GM19467 (cell line): ENCODE results near the gene KRTAP20-3.

Source experiments
- ATAC-seq: cut with Tn5 transposase; IDR thresholded peaks from one replicate; pipeline ENCODE4 v1.9.1; 2021; ENCODE audit warnings: mild to moderate bottlenecking, moderate library complexity; ENCODE audit not compliant: unreplicated experiment

Gene KRTAP20-3

DNA sequence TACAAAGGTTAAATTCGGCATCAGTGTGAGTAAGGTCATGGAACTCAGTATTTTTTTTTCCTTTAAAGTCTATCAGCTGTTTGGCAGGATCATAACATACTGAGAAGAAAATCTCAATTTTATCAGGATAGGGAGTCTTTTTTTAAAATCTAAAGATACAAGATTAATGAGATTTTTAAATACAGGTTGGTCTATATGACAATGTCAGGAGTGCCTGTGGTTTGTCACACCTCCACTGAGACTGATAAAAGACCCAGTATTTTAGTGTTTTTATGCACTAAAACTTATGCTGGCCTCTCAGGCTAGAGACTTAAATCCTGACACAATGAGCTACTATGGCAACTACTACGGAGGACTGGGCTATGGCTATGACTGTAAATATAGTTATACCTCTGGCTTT is at the start of gene KRTAP20-3:
KRTAP20-3 (plus strand) TSS at position 301 of the 400 bp plus-strand sequence.
- no peak for ATAC-seq

DNA sequence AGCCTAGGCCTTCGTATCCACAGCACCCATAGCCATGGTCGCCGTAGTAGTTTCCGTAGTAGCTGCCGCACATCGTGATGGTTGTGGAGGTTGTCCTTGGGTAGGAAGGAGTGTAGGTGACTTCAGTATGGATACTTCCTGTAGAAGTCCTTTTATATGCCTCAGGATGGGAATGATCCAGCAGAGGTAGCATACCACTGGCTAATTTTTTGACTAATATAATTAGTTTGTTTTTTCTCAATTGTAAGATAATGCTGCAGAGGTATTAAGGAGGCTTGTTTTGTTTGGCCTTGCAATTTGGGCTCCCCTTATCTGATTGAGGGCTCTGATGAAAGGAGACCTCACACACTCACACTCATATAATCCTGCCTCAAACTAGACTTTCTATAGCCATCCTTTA is 43.9 kb upstream of the KRTAP20-3 start, which contains the start of gene KRTAP6-2:
KRTAP6-2 (minus strand) TSS at position 101 of the 400 bp plus-strand sequence; CDS start at position 73, 28 bp downstream.
- ATAC-seq = no peak

DNA sequence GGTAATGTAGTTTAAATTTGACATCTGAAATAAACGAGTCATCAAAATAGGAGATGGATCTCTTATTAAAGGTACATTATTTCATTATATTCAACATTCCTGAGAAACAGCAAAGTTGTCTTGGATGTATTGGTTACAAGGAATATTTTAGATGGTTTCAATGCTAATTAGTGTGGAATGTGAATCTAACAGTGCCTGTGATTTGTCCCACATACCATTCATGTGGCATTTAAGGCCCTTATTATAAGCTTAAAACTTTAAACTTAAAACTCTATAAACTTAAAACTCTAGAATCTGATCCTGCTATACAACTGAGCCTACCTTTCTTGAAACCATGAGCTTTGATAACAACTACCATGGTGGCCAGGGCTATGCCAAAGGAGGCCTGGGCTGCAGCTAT is 41.9 kb upstream of the KRTAP20-3 start, which contains the start of gene KRTAP22-1:
KRTAP22-1 (plus strand) TSS at position 301 of the 400 bp plus-strand sequence.
- ATAC-seq = no peak

DNA sequence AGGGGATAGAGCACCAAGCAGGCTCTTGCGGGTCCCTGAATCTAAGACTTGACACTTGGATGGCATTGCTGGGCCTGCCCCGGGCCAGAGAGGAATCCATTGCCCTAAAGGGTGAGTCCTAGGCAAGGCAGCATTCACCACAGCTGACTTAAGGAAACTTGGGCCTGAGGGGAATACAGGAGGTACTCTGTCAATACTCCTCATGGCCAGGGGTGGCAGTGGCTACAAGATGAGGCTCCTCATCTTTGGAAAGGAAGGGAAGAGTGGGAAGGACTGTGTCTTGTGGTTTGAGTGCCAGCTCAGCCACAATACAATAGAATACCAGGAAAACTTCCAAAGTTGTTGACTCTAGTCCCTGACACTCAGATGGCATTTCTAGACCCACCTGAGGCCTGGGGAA is 36.7 kb upstream of the KRTAP20-3 start:
- ATAC-seq = no peak

GRCh38 chr21:30612132-30612531 is 30.5 kb upstream of the KRTAP20-3 start:
- ATAC-seq = no peak

GRCh38 chr21:30613836-30614235 is 28.8 kb upstream of the KRTAP20-3 start, which contains the start of gene KRTAP6-1:
Gene KRTAP6-1, minus strand, starts transcription at chr21:30613930. Its CDS starts 26 bp downstream, at chr21:30613904.
- ATAC-seq = no peak

DNA sequence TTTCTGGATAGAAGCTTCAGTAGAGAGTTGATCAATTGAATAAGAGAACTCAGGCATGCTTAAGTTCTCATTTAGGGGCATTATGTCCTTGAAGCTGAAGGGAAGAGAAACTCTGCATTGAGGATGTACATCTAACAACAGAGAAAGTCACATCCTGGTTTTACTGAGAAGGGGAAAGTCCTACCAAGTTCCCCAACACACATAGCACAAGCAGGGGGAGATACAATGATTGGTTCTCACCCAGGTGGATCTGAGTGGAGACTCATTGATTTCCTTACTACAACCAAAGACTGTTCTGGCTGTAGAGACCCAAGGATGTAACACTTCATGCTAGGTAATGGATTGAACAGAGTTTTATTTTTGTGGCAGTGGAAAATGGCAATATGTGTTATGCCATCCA is 27.5 kb upstream of the KRTAP20-3 start:
- no peak for ATAC-seq

DNA sequence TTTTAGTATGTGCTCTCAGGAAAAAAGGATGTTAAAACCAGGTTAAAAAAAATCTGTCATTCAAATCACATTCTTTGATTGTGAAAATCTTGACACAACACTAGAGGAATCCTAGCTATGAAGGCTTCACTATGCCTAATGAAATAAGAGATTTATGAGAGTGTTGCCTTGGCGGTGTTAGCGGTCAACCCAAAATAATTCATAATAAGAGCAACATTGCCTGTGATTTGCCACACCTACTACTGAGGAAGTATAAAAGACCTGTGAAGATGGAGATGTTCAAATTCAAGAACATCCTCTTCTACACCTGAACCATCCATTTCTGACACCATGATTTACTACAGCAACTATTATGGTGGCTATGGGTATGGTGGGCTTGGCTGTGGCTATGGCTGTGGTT is 26.5 kb upstream of the KRTAP20-3 start, which contains the start of gene KRTAP20-1:
KRTAP20-1 (plus strand) TSS at position 301 of the 400 bp plus-strand sequence; CDS start at position 331, 30 bp downstream.
- no peak for ATAC-seq

DNA sequence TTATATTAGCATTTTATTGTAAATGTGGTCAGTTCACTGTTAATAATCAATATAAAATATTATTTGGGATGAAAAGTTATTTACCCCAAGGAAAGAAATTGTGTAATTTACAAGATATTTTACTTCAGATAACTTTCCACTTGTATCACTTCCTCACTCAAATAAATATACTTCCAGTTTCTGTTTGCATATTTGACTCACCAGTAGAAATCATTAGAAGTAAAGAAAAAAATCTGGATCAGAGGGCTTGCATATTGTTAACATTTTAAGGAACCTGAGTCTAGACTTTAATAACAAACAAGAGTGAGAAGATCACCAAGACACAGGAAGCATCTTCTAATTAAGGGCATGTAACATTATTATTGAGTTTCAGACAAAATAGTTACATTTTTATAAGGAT is 22.6 kb upstream of the KRTAP20-3 start:
- ATAC-seq = no peak

GRCh38 chr21:30620522-30620921 is 22.1 kb upstream of the KRTAP20-3 start, which contains the start of gene KRTAP20-4:
Gene KRTAP20-4, plus strand, starts transcription at chr21:30620627.
- ATAC-seq = no peak

- no peak for ATAC-seq
These were observed 19.3 kb upstream of the KRTAP20-3 start for GRCh38 chr21:30623362-30623761.

- ATAC-seq = no peak
These were observed 17.1 kb upstream of the KRTAP20-3 start for GRCh38 chr21:30625449-30626165.

- ATAC-seq = no peak
These were observed 14.6 kb upstream of the KRTAP20-3 start for GRCh38 chr21:30628109-30628508.

- ATAC-seq = no peak
These were observed 13.5 kb upstream of the KRTAP20-3 start for GRCh38 chr21:30629200-30629599.

DNA sequence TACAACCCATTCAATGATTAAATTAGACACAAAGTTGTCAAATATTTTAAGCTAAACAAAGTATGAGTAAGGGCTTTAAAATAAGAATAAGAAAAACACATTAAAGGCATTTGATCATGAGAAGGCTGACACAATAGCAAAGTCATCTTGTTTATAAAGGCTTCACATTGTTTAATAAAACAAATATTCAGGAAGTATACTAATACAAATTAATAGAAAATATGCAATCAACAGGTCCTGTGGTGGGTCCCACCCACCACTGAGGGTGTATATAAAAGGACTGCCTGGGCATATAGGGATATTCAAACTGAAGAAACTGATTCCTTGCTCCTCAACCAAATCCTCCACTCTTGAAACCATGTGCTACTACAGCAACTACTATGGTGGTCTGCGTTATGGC is 7.8 kb upstream of the KRTAP20-3 start, which contains the start of gene KRTAP20-2:
KRTAP20-2 (plus strand) TSS at position 301 of the 400 bp plus-strand sequence; CDS start at position 359, 58 bp downstream.
- ATAC-seq = no peak

GRCh38 chr21:30638686-30639085 is 4.0 kb upstream of the KRTAP20-3 start:
- ATAC-seq = no peak

GRCh38 chr21:30646904-30647414 is 4.3 kb downstream of the KRTAP20-3 start:
- ATAC-seq = no peak

DNA sequence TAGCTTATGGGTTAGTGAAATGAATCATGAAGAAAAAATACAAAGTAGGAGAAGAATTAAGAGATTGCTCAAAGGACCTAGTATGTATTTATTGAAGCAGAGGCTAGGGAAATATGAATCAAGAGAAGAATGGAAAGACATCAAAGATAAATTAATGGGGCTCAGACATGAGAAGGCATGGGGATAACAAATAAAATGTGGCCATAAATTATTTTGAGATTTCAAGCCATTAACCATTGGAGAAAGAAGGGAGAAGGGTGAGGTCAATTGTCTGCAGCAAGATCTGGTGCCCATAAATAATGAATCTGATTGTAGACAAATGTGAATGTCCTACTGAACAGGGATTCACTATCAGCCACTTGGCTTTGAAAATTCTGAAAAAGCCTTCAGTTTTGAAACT is 10.2 kb downstream of the KRTAP20-3 start:
- ATAC-seq = no peak

DNA sequence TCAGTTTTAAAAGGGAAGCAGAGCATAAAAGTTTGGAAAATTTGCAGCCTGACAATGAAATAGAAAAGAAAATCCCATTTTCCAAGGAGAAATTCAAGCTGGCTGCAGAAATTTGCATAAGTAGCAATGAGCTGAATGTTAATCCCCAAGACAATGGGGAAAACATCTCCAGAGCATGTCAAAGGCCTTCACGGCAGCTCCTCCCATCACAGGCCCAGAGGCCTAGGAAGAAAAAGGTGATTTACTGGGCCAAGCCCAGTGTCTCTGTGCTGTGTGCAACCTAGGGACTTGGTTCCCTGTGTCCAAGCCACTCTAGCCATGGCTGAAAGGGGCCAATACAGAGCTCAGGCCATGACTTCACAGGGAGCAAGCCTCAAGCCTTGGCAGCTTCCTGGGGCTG is 26.1 kb downstream of the KRTAP20-3 start:
- ATAC-seq = no peak

- no peak for ATAC-seq
These were observed 30.5 kb downstream of the KRTAP20-3 start for GRCh38 chr21:30672985-30673650.

GRCh38 chr21:30674312-30674711 is 31.6 kb downstream of the KRTAP20-3 start:
- no peak for ATAC-seq
